GM18499 (cell line): ENCODE data around the gene SNX27.
"Not testable (repeated sequence)": the region's sequence is repeated elsewhere in the genome, so short reads cannot be mapped to it uniquely, and the experiment has no call there.

Source experiments
- ATAC-seq: cut with Tn5 transposase; IDR thresholded peaks from one replicate; pipeline ENCODE4 v1.9.1; 2021; ENCODE audit warnings: moderate number of reproducible peaks; ENCODE audit not compliant: insufficient read depth, unreplicated experiment

The SNX27 gene

GRCh38 chr1:151596166-151596953, 15.5 kb upstream of the SNX27 start:
- no peak for ATAC-seq

GRCh38 chr1:151602550-151602949, 9.3 kb upstream of the SNX27 start:
- ATAC-seq: not testable (repeated sequence)

GRCh38 chr1:151604291-151604690, 7.6 kb upstream of the SNX27 start:
- no peak for ATAC-seq

- no peak for ATAC-seq
Measured at GRCh38 chr1:151606384-151606783, 5.5 kb upstream of the SNX27 start.

GRCh38 chr1:151606857-151607256, 5.0 kb upstream of the SNX27 start:
- no peak for ATAC-seq

- ATAC-seq: no peak
Measured at GRCh38 chr1:151610142-151610541, 1.7 kb upstream of the SNX27 start.

- ATAC-seq: no peak
Measured at GRCh38 chr1:151611288-151611790, 511 bp upstream of the SNX27 start.

GRCh38 chr1:151612501-151613281, 841 bp downstream of the SNX27 start:
- no peak for ATAC-seq

GRCh38 chr1:151613282-151613780, 1.5 kb downstream of the SNX27 start:
- no peak for ATAC-seq

- ATAC-seq: no peak
Measured at GRCh38 chr1:151615711-151616504, 4.1 kb downstream of the SNX27 start.

- ATAC-seq: no peak
Measured at GRCh38 chr1:151616505-151616849, 4.6 kb downstream of the SNX27 start.

- no peak for ATAC-seq
Measured at GRCh38 chr1:151618003-151618402, 6.2 kb downstream of the SNX27 start.

- no peak for ATAC-seq
Measured at GRCh38 chr1:151618470-151618869, 6.6 kb downstream of the SNX27 start.

GRCh38 chr1:151618996-151619395, 7.1 kb downstream of the SNX27 start:
- not testable (repeated sequence) for ATAC-seq

- no peak for ATAC-seq
Measured at GRCh38 chr1:151619489-151620093, 7.7 kb downstream of the SNX27 start.

GRCh38 chr1:151620286-151620685, 8.4 kb downstream of the SNX27 start:
- no peak for ATAC-seq

- ATAC-seq: no peak
Measured at GRCh38 chr1:151621351-151621750, 9.5 kb downstream of the SNX27 start.

- ATAC-seq: no peak
Measured at GRCh38 chr1:151624783-151625182, 12.9 kb downstream of the SNX27 start.

- no peak for ATAC-seq
Measured at GRCh38 chr1:151626740-151627334, 15.0 kb downstream of the SNX27 start.

- no peak for ATAC-seq
Measured at GRCh38 chr1:151629278-151629677, 17.4 kb downstream of the SNX27 start.
